ENCODE data around the gene TBC1D2B.

DNA sequence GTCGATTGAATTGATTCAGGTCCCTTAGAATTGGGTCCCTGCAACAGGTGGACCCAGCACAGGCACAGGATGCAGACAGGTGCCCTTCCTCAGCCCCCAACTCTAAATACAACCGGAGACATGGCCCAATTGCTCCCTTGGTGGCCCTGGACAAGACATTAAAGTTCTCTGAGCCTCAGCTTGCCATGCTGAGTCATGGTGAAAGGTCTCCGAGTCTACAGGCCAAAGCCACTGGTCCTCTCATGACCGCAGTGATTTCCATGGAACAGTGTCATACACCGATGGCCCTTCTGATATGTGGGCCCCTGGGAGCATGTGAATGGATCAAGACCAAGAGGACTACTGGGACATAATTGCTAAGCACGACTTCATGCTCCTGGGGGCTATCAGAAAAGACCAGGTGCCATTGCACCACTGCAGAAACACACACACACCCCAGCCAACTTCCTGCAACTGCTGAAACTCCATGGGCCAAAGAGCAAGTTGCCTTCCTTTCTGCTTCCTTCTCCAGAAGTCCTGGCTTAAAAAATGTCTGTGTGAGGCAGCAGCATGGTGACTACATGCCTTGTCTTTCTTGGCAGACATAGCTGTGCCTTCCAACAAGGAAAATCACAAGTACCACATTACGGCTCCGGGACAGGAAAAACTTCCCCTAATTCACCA lies 38.8 kb downstream of the TBC1D2B start:
- TF ChIP-seq CTCF (conservative IDR thresholded peaks at IDR 0.05) (no peak), ZFX (IDR thresholded peaks at IDR 0.05) (no peak)
